ENCODE results near the gene DBH.

Gene DBH

GRCh38 chr9:133613432-133613831 is 22.7 kb upstream of the DBH start:
- Histone ChIP-seq H3K27ac (ENCODE audit: low read length) (no peak overlapping the region), H3K79me2 (ENCODE audit: low read length) (no peaks in the 10 kb centered on the region), H4K20me1 (ENCODE audit: insufficient read depth, low read length) (no peaks in the 10 kb centered on the region), H3F3A (ENCODE audit: insufficient read depth, low read length) (no peaks in the 10 kb centered on the region), H3K27me3 (replicated peaks; ENCODE audit: insufficient read depth, low read length) (peaks cover 89% of the 10 kb centered on the region), H3K36me3 (replicated peaks; ENCODE audit: insufficient read depth, low read length) (no peaks in the 10 kb centered on the region), H3K4me3 (ENCODE audit: low read length) (no peak overlapping the region), H3K4me1 (ENCODE audit: low read length) (no peaks in the 10 kb centered on the region), H3K9ac (ENCODE audit: low read length) (no peak overlapping the region), H2AFZ (ENCODE audit: low read length) (no peak overlapping the region), H3K9me3 (replicated peaks; ENCODE audit: insufficient read depth, low read length) (no peaks in the 10 kb centered on the region), H3K9me2 (replicated peaks; ENCODE audit: insufficient read depth, low read length) (no peaks in the 10 kb centered on the region), H3K4me2 (ENCODE audit: low read depth, low read length) (no peak overlapping the region)
- DNase-seq = no peak
- no peak for TF ChIP-seq CTCF (IDR thresholded peaks at IDR 0.05; ENCODE audit: low read length)
- no peak for TF ChIP-seq EZH2 (optimal IDR thresholded peaks at IDR 0.05; ENCODE audit: low read depth, low read length)
- TF ChIP-seq EZH2phosphoT487 (IDR thresholded peaks at IDR 0.05; ENCODE audit: low read length) = no peak

GRCh38 chr9:133614056-133614455 is 22.1 kb upstream of the DBH start:
- DNase-seq = no peak
- no peaks in the 10 kb centered on the region for H3K4me1 ChIP-seq (ENCODE audit: low read length)
- peaks cover 92% of the 10 kb centered on the region for H3K27me3 ChIP-seq (replicated peaks; ENCODE audit: insufficient read depth, low read length)
- H4K20me1 ChIP-seq (ENCODE audit: insufficient read depth, low read length) = no peaks in the 10 kb centered on the region
- no peak overlapping the region for H3K27ac ChIP-seq (ENCODE audit: low read length)
- no peak overlapping the region for H3K4me2 ChIP-seq (ENCODE audit: low read depth, low read length)
- H3K4me3 ChIP-seq (ENCODE audit: low read length) = no peak overlapping the region
- no peak overlapping the region for H3K9ac ChIP-seq (ENCODE audit: low read length)
- no peak overlapping the region for H2AFZ ChIP-seq (ENCODE audit: low read length)
- H3K9me2 ChIP-seq (replicated peaks; ENCODE audit: insufficient read depth, low read length) = no peaks in the 10 kb centered on the region
- no peaks in the 10 kb centered on the region for H3K9me3 ChIP-seq (replicated peaks; ENCODE audit: insufficient read depth, low read length)
- no peaks in the 10 kb centered on the region for H3K79me2 ChIP-seq (ENCODE audit: low read length)
- TF ChIP-seq EZH2 (optimal IDR thresholded peaks at IDR 0.05; ENCODE audit: low read depth, low read length) = no peak
- TF ChIP-seq CTCF (IDR thresholded peaks at IDR 0.05; ENCODE audit: low read length) = no peak
- no peak for TF ChIP-seq EZH2phosphoT487 (IDR thresholded peaks at IDR 0.05; ENCODE audit: low read length)
- H3K36me3 ChIP-seq (replicated peaks; ENCODE audit: insufficient read depth, low read length) = no peaks in the 10 kb centered on the region
- no peaks in the 10 kb centered on the region for H3F3A ChIP-seq (ENCODE audit: insufficient read depth, low read length)

- peaks cover 2% of the 10 kb centered on the region; the same call in 1 of the 2 replicates for H3K4me1 ChIP-seq (ENCODE audit: low read length)
- H3K9me2 ChIP-seq (replicated peaks; ENCODE audit: insufficient read depth, low read length) = no peaks in the 10 kb centered on the region
- no peak overlapping the region for H3K4me3 ChIP-seq (ENCODE audit: low read length)
- no peaks in the 10 kb centered on the region for H3K36me3 ChIP-seq (replicated peaks; ENCODE audit: insufficient read depth, low read length)
- H2AFZ ChIP-seq (ENCODE audit: low read length) = no peak overlapping the region
- TF ChIP-seq CTCF (IDR thresholded peaks at IDR 0.05; ENCODE audit: low read length) = no peak
- TF ChIP-seq EZH2 (optimal IDR thresholded peaks at IDR 0.05; ENCODE audit: low read depth, low read length) = no peak
- no peak for TF ChIP-seq EZH2phosphoT487 (IDR thresholded peaks at IDR 0.05; ENCODE audit: low read length)
- H3K27ac ChIP-seq (ENCODE audit: low read length) = no peak overlapping the region
- no peaks in the 10 kb centered on the region for H4K20me1 ChIP-seq (ENCODE audit: insufficient read depth, low read length)
- no peak for DNase-seq
- H3K27me3 ChIP-seq (replicated peaks; ENCODE audit: insufficient read depth, low read length) = peaks cover 96% of the 10 kb centered on the region
- H3K9me3 ChIP-seq (replicated peaks; ENCODE audit: insufficient read depth, low read length) = no peaks in the 10 kb centered on the region
- H3K9ac ChIP-seq (ENCODE audit: low read length) = no peak overlapping the region
- no peaks in the 10 kb centered on the region for H3F3A ChIP-seq (ENCODE audit: insufficient read depth, low read length)
- H3K4me2 ChIP-seq (ENCODE audit: low read depth, low read length) = no peak overlapping the region
- H3K79me2 ChIP-seq (ENCODE audit: low read length) = no peaks in the 10 kb centered on the region
Observed at GRCh38 chr9:133614678-133615077, 21.5 kb upstream of the DBH start.
